Thyroid gland (tissue), 4 donors: Measurements from ENCODE around the gene ERC1.

Source experiments
- CTCF ChIP-seq, 6 experiments: fragments of 200-600 bp in 3 of 6; fragments of 450-650 bp in 3 of 6; sonication (generic) in 3 of 6; IDR thresholded peaks; one replicate each; pipeline ENCODE4 v1.5.1; 2016 to 2019; ENCODE audit warnings: antibody characterized with exemption in 6 of 6, mild to moderate bottlenecking in 2 of 6, inconsistent platforms in 1 of 6, moderate library complexity in 1 of 6
- POLR2A ChIP-seq, 2 donors: fragments of 450-650 bp; IDR thresholded peaks; one replicate each; pipeline ENCODE4 v1.6.1; 2017; ENCODE audit warnings: antibody characterized with exemption in 2 of 2, mild to moderate bottlenecking in 2 of 2, moderate library complexity in 1 of 2

- TF ChIP-seq CTCF (IDR thresholded peaks at IDR 0.05) (no peak), POLR2A (IDR thresholded peaks at IDR 0.05) (no peak)
Measured at GRCh38 chr12:1362143-1362662, 371.2 kb downstream of the ERC1 start.
